Measurements from ENCODE around the gene SPANXA2.
"Not testable (repeated sequence)": the region's sequence is repeated elsewhere in the genome, so short reads cannot be mapped to it uniquely, and the experiment has no call there.

SPANXA2 gene, protein sequence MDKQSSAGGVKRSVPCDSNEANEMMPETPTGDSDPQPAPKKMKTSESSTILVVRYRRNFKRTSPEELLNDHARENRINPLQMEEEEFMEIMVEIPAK

DNA sequence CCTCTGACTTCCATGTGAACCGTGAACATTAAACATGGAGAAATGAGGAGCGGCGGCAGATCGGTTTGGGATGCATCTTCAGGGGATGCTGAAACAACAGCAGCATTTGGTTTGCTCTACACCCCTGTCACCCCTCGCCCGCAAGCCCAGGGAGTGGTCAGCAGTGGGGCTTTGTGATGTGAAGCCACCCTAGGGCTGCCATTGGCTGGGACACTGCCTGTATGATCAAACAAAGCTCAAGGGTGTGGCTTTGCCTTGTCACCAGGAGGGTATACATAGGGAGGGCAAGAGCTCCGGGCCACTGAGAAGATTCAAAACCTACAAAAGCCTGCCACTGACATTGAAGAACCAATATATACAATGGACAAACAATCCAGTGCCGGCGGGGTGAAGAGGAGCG is at the start of gene SPANXA2:
TSS of gene SPANXA2 (plus strand) at position 301 of the 400 bp plus-strand sequence. CDS start at position 361, 60 bp downstream.
- H3K4me3 ChIP-seq (ENCODE audit: low read depth, low read length); DNase-seq (ENCODE audit: low read depth): not testable (repeated sequence)

DNA sequence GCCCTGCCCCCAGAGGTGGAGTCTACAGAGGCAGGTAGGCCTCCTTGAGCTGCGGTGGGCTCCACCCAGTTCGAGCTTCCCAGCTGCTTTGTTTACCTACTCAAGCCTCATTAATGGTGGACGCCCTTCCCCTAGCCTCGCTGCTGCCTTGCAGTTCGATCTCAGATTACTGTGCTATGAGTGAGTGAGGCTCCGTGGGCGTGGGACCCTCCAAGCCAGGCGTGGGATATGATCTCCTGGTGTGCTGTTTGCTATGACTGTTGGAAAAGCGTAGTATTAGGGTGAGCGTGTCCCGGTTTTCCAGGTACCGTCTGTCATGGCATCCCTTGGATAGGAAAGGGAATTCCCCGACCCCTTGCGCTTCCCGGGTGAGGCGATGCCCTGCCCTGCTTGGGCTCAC is 47.0 kb upstream of the SPANXA2 start:
- DNase-seq (ENCODE audit: low read depth); H3K4me3 ChIP-seq (ENCODE audit: low read depth, low read length): not testable (repeated sequence)

DNA sequence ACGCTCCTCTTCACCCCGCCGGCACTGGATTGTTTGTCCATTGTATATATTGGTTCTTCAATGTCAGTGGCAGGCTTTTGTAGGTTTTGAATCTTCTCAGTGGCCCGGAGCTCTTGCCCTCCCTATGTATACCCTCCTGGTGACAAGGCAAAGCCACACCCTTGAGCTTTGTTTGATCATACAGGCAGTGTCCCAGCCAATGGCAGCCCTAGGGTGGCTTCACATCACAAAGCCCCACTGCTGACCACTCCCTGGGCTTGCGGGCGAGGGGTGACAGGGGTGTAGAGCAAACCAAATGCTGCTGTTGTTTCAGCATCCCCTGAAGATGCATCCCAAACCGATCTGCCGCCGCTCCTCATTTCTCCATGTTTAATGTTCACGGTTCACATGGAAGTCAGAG is 4.9 kb upstream of the SPANXA2 start, which contains the start of gene SPANXA1:
TSS of gene SPANXA1 (minus strand) at position 101 of the 400 bp plus-strand sequence. CDS start at position 41, 60 bp downstream.
- DNase-seq (ENCODE audit: low read depth); H3K4me3 ChIP-seq (ENCODE audit: low read depth, low read length): not testable (repeated sequence)

DNA sequence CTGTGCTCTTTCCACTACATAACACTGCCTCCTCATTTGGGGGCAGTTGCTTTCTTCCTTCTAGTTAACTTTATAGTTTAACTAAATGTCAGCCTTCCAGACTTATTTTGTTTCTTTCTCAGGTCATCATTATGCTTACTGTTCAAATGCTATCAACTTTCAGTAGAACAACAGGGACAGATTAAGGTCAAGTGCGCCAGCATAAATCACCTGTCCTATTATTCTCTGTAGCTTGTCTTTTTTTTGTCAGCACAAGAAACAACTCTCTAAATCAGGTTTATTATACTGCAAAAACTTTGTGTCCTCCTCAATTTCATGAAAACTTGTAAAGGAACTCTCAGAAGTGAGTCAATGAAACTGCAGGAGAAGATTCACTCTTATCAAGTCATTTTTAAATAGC is 19.6 kb downstream of the SPANXA2 start:
- no peak for DNase-seq (ENCODE audit: low read depth)
- H3K4me3 ChIP-seq (ENCODE audit: low read depth, low read length), result no peak overlapping the region

DNA sequence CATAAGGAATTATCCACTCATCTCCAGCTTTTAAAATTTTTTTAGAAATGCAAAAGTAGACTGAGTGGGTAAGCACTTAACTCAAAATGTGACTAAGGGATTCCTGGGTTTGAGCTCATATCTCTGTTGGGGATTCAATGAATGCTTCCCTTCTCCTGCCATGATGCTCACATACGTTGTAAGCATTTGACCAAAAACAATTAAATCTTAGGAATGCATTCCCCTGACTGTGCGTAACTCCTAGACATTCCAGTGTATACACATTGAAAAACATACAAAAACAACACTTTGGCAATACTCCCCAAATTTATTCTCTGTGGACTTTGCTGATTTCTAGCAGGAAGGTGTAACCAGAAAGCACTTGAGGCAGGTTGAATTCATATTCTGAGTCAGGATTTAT is 29.8 kb downstream of the SPANXA2 start:
- DNase-seq (ENCODE audit: low read depth), result peak; percentile 3
- H3K4me3 ChIP-seq (ENCODE audit: low read depth, low read length), result no peak overlapping the region

DNA sequence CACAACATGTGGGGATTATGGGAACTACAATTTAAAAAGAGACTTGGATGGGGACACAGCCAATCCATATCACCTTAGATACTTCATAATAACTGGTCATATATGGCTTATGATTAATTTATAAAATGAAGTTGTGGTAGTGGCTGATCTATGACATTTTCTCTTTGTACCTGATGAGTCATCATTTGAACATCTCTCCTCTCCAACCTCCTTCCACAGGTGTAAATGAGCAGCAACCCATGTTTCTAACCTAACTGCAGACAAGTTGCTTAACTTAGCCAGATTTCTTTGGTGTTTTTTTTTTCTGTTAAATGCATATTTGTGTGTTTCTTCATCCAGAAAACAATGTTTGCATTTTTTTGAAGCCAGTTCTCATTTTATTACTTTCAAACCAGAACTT is 42.6 kb downstream of the SPANXA2 start:
- DNase-seq (ENCODE audit: low read depth), result no peak
- no peak overlapping the region for H3K4me3 ChIP-seq (ENCODE audit: low read depth, low read length)

DNA sequence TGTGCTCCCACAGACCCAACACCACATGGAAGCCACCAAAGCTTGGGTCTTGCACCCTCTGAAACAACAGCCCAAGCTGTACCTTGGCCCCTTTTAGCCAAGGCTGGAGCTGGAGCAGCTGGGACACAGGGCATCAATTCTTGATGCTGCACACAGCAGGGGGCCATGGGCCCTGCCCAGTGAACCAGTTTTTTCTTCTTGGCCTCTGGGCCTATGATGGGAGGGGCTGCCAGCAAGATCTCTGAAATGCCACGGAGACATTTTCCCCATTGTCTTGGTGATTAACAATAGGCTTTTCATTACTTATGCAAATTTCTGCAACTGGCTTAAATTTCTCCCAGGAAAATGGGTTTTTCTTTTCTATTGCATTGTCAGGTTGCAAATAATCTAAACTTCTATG is 49.0 kb downstream of the SPANXA2 start:
- H3K4me3 ChIP-seq (ENCODE audit: low read depth, low read length), result no peak overlapping the region
- no peak for DNase-seq (ENCODE audit: low read depth)
